ENCODE measurements around the gene BRCA1.
"Not testable (repeated sequence)": the region's sequence is repeated elsewhere in the genome, so short reads cannot be mapped to it uniquely, and the experiment has no call there.

The BRCA1 gene

GRCh38 chr17:43003542-43004172 lies 121.5 kb downstream of the BRCA1 start:
- no peak for DNase-seq (ENCODE audit: low spot score)

GRCh38 chr17:43000894-43001293 lies 124.3 kb downstream of the BRCA1 start:
- not testable (repeated sequence) for DNase-seq (ENCODE audit: low spot score)

- DNase-seq (ENCODE audit: low spot score): no peak
Observed at GRCh38 chr17:42999003-42999525, 126.1 kb downstream of the BRCA1 start.

- peak; percentile 100 for DNase-seq (ENCODE audit: low spot score)
Observed at GRCh38 chr17:42997984-42998938, 126.9 kb downstream of the BRCA1 start, which contains the start of gene RPL27. Gene RPL27 (plus strand): TSS chr17:42998419. CDS start chr17:42998751, 332 bp downstream.

- no peak for DNase-seq (ENCODE audit: low spot score)
Observed at GRCh38 chr17:42997390-42997983, 127.7 kb downstream of the BRCA1 start.

Measured in Ammon's horn (tissue), 1 donor.